Stimulated activated CD4-positive, alpha-beta T cell treated with anti-CD3 and anti-CD28 coated beads, Interleukin-12 subunit alpha, Interleukin-12 subunit beta, amount 100 ng/mL, for 48 hours (primary cell): ENCODE measurements around the gene FAM184B.
A peak's percentile ranks its signal among the peaks of the same experiment; 100 is the strongest.

Experiments
- DNase-seq, 3 donors: peaks; one replicate each; pipeline ENCODE4 v3.0.0-alpha.2; 2020; ENCODE audit warnings: low read depth in 2 of 3, low spot score in 1 of 3

The FAM184B gene

DNA sequence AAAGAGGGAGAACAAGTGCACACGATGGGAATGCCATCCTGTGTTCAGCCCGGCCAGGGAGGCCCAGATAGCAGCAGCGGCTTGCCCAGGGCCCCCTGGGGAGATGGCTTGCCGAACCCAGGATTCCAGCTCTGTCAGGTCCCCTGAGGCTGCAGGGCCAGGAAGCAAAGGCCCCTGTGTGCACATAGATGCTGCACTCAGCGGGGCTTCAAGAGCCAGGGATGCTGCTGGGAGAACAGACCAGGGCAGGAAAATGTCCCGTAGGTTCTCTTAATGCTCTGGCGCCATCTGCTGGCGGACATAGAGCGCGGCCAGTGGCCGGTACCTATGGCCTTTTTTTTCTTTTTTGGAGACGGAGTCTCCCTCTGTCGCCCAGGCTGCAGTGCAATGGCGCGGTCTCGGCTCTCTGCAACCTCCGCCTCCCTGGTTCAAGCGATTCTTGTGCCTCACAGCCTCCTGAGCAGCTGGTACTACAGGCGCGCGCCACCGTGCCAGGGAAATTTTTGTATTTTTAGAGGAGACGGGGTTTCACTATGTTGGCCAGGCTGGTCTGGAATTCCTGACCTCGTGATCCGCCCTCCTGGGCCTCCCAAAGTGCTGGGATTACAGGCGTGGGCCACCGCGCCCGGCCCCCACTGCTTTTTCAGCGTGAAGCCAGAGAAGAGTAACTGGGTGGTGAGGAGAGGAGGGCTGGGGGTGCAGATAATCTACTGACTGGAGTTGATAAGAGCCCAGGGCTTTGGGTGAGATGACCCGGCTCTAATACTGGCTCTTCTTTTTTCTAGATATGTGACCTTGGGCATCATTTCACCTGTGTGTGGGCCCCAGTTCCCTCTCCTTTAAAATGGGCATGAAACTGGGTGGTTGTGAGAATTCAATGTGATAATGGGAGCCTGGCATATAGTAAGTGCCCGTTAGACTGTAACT, 144.5 kb downstream of the FAM184B start:
- peak; percentile 49 to 72 (median 66) for DNase-seq

DNA sequence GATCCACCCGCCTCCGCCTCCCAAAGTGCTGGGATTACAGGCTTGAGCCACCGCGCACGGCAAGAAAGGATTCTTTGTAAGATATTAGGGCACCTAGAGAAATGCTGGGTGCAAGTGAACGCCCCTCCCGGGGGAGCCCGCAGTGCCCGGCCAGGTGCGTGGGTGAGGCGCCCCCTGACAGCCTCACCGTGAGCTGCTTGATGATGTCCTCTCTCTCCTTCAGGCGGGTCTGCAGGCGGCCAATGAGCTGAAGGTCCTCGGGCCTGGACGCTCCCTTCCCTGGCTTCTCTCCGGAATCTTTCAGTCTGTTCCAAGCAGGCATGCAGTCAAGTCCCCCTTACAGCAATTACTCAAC, 145.1 kb downstream of the FAM184B start:
- no peak for DNase-seq

DNA sequence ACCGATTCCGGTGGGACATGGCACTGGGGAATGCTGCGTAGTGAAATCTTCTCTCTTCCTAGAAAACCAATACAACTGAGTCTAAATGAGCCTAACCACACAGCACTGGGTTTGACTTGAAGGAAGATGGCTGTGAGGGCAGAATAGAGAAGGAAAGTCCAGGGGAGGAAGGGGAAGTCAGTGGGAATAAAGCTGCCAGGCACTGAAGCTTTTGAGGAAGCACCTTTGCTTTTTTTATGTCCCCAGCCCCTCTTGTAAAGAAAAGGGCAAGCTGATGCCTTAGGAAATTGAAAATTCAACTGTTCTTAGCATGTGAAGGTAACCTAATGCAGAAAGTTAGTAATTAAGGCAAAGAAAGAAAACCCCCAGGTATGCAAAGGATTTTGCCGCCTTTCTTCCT, 146.4 kb downstream of the FAM184B start:
- no peak for DNase-seq

DNA sequence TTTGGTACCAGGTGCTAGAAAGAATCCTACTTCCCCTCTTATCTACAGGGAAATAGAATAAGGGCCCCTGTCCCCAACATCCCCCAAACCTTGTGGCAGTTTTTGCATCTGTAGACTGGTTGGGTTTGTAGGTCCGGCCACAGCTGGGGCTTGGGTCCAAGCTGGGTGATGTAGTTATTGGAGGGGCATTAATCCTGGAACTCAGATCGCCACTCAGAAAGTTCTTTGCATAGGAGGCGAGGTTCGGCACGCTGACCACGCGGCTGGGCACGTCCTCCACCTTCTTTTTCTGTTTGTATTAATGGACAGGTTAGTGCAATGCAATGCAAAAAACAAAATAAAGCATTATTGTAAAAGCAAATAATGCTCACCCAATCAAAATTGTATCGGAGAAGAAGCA, 147.8 kb downstream of the FAM184B start:
- no peak for DNase-seq

DNA sequence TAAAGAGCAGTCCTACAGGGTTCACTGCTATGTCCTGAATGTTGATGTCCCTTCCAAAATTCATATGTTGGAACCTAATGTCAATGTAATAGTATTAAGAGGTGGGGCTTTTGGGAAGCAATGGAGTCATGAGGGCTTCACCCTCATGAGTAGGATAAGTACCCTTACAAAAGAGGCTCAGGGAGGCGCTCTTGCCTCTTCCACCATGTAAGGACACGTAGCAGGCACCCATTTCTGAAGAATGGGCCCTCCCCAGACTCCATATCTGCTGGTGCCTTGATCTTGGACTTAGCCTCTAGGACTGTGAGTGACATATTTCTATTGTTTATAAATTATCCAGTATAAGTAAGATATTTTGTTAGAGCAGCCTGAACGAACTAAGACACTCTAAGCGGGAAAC, 151.2 kb downstream of the FAM184B start:
- no peak for DNase-seq

DNA sequence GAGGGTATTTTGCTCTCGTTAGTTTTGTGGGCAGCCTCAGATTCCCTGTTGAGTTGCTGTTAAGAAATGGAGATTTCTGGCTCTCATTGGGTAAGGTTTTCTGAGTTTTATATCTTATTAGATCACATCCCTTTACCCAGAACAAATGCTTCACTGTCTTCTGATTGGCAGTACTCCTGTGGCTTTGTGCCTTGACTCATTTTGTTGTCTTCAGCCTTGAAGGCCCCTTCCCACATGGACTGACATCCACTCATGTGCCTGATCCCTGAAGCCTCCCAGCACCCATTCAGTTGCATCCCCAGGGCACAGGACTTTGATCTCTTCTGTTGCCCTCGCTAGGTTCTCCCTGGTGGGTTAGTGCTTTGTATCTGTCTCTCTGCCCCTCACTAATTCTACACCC, 156.6 kb downstream of the FAM184B start:
- DNase-seq: no peak

DNA sequence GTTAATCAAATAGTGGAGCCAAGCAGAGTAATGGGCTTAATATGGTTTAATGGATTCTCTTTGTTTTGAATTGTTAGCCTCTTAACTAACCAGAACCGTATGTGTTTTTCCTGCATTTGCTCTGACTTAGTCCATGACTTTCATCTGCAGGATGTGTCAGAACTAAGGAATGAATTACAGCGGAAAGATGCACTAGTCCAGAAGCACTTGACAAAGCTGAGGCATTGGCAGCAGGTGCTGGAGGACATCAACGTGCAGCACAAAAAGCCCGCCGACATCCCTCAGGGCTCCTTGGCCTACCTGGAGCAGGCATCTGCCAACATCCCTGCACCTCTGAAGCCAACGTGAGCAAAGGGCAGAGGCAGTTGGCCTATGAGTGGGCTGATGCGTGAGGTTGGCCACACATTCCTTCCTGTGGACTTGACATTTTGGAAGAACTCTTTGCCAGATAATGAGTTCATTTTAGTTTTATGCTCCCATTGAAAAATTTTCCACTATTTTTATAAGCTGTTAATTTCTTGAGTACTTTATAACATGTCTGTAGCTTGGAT, 157.9 kb downstream of the FAM184B start:
- no peak for DNase-seq

DNA sequence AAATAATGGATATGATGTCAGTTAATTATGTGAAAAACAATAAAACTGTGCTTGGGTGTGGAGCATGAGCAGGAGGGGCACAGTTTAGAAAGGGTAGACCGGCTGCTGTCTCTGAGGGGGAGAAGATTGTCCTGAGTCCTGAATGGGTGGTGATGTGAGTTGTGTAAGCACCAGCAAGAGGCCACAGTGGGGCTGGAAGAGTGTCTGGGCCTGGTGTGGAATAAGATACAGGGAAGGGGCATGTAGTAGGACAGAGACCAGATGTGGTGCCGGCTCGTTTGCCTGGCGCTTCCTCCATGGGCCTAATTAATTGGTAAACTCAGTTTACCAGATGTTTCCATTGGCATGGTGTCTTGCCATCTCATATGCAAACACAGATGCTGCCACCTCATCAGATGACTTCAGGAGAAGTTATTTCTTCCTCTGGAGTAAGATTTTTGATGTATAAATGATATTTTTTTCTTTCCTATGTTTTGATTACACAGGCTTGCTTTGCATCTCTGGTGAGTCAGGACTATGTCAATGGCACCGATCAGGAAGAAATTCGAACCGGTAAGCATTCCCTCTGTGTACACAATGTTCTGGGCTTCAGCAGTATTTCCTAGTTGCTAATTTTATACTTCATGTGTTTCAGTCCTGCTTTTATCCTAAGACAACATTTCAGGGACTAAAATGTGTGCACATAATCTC, 161.9 kb downstream of the FAM184B start:
- no peak for DNase-seq

DNA sequence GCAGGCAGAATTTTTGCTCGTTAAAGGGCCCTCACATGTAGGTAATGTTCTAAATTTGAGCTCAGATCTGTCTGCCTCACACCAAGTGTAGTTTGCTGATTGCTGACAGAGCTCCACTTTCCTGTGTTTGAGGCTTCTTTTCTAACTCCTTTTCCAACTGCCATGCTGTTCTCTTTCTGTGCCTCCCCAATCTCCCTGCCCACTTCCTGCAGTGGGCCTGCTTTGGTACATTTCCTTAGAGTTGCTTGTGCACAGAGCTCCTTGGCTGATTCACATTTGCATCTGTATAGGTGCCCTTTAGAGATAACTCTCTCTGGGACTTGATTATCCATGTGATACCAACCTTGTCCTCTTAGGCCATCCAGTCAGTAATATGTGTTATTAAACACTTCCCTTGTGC, 162.5 kb downstream of the FAM184B start:
- no peak for DNase-seq

DNA sequence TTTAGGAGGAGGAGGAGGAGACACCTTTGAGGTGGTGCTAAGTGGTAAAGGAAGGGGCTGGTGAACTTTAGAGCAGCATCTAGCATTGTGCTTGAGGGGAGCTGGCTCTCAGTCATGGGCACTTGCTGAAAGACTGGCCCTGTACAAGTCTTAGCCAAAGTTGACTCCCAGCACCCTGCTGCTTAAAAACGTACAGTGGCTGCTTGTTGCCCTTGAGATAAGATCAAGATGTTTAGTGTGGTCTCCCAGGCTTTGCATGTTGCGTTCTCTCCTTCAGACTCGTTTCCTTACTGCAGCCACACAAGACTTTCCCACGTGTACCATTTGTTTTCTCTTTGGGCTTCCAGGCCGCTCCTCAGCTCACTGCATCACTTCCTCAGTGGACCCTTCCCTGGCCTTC, 165.1 kb downstream of the FAM184B start:
- DNase-seq: no peak

DNA sequence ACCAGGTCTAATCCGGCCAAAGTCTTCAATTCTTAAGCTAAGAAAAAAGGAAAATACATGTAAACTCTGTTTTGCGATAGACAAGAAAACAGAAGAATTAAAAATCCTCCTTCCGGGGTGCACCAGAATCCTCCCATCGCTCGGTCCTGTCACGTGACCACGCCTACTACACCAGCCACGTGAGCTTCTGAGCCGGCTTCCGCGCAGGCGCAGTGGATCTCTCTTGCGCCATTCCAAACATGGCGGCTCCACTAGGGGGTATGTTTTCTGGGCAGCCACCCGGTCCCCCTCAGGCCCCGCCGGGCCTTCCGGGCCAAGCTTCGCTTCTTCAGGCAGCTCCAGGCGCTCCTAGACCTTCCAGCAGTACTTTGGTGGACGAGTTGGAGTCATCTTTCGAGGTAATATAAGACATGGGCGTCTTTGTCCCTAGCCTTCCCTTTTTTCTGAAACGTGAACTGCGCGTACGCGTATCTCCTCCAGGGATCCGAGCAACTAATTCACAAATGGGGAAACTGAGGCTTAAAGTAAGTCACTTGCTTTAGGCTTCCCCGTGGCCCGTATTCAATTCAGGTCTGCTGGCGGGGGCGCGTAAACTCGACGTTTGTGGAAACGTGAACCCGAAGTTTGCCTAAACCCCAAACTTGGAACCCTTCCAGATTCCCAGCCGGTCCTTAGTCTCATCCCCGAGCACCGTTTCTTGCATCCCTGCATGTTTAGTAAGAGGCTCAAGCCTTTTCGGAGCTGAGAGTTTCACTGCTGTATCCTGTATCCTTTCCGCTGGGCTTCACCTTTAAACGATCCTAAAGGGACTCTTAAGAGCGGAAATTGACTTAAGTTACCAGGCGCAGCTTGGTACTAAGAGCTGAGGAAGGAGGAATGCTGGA, 166.8 kb downstream of the FAM184B start, which contains the start of gene MED28:
TSS of gene MED28 (plus strand) at position 226 of the 884 bp plus-strand sequence. CDS start at position 240, 14 bp downstream.
- peak; percentile 92 to 93 (median 92) for DNase-seq

DNA sequence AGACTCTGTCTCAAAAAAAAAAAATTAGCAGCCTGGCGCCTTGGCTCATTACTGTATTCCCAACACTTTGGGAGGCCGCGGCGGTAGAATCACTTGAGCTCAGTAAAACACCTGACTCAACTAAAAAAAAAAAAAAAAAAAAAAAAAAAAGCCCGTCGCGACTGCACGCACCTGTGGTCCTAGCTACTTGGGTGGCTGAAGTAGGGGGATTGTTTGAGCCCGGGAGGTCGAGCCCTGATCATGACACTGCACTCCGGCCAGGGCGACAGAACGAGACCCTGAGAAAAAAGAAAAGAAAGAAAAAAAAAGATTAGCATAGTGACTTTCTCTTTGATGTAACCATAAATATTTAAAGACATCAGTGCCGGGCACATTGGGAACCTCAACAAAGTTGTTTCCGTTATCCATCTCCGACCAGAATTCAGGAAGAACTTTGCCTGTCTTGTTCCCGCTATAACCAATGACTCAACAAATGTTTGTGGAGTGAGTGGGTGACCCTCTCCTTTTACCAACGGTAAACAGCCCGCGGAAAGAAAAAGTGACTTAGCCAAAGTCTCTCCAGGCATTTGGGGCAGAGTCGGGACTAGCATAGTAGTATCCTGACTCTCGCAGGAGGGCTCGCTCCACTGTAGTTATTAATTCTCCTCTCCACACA, 167.5 kb downstream of the FAM184B start:
- DNase-seq: peak in 1 of 3 donors; percentile 4

DNA sequence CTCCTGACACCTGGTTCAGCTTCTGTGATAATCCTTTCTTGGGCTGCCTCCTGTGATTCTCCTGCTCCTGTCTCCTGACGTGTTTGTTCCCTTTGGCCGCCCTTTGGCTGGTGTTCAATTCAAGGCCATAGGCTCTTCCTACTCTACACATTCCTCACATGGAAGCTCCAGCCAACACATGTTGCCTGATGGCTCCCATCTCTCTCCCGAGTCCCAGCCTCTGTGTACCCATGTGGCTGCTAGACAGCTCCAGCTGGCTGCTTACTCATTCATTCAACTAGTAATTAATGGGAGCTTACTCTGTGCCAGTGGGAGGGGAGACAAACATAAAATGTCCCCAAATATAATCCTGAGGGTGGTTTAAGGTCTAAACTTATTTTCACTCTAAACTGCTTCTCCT, 176.2 kb downstream of the FAM184B start:
- DNase-seq: no peak

DNA sequence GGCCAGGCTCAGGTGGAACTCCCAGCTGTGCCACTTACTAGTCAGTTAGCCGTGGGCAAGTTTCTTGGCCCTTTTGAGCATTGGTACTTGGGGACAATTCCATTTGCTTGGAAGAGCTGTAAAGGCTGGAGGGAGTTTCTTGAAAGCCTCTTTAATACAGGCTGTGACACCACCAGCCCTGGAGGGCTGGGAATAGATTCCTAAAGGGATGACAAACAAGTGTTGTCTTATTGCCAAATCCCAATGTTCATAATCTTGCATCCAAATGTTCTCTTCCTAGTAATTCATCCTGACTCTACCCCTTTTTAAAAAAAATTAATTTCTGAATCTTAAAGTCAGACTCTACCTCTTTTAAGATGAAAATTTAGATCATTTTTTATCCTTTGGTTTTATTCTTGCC, 181.6 kb downstream of the FAM184B start:
- DNase-seq: no peak

DNA sequence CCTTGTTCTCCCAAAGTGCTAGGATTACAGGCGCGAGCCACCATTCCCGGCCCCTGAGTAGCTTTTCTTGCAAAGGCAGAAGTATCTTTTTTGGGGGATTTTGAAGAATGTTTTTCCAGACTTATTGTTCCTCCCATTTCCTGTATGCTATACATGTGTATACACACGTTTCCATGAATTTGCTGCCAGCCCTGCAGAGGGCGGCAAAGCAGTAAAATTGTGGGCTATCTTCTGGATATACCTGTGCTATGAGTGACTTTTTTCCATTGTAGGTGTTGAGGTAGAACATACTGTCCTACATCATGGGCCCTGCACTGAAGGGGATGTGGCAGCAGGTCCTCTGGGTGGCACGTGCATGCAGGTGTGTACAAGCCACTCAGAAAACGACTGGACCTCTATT, 183.9 kb downstream of the FAM184B start:
- no peak for DNase-seq

DNA sequence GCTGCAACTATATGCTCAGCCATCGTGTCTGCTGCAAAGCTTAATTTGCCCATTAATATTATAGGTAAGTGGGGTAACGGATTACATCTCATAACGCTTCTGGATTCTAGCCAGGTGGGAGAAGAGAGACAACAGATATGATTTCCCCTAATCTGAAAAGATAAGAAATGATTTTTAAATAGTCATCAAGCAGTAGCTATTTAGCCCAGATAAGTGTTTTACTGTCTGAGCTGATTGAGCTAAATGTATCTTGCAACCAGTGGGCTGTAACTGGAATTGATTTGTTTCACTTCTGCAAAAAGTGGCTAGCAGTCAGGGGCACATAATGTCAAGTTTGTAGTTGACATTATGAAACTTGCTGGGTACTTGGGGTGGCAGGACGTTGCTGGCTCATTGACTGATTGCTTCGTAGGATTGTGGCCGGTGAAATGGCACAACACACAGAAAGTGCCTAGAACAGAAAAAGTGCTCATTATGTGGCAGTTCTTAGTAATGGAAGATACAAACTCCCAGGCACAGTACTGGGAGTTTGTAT, 185.9 kb downstream of the FAM184B start:
- no peak for DNase-seq

DNA sequence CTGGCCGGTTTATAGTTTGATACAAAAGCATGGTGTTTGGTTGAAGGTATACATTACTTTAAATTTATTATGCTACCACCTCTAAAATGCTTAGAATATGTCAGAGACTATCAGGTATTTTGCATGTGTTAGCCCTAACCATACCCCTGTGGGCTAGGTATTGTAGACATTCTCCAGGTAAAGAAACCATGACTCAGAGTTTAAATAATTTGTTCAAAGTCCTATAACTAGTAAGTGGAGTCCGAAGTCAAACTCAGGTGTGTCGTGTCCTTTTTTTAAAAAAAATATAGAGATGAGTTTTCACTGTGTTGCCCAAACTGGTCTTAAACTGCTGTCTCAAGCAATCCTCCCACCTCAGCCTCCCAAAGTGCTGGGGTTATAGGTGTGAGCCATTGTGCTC, 192.1 kb downstream of the FAM184B start:
- DNase-seq: no peak

DNA sequence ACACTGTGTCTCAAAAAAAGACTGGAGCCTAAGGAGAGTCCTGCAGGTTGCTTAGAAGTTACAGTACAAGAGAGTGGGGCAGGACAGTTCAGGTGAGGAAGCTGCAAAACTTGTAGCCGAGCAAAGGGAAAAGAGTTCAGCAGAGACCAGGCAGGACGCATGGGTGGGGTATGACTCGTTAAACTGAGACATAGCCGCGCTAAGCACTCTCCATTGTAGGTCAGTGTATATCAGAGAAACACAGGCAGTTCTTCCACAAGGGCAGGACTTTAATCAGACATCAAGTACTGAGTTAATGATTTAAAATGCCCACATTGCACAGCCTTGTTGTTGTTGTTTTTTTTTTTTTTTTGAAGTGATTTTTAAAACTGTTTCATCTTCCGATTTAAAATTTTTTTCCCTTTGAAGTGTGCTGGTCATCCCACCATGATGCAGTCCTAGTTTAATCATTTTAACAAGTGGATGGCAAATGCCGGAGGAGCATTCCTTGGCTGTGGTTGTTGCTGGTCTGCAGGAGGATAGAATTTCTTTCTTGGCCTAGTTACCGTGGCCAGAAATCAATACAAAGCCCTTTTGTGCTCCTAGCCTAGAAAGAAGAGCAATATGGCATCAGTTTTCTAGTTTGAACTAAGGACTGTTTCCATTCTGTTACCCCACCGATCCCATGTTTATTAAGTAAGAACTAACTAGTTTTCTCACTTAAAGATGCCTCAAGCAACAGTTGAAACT, 194.2 kb downstream of the FAM184B start:
- no peak for DNase-seq

DNA sequence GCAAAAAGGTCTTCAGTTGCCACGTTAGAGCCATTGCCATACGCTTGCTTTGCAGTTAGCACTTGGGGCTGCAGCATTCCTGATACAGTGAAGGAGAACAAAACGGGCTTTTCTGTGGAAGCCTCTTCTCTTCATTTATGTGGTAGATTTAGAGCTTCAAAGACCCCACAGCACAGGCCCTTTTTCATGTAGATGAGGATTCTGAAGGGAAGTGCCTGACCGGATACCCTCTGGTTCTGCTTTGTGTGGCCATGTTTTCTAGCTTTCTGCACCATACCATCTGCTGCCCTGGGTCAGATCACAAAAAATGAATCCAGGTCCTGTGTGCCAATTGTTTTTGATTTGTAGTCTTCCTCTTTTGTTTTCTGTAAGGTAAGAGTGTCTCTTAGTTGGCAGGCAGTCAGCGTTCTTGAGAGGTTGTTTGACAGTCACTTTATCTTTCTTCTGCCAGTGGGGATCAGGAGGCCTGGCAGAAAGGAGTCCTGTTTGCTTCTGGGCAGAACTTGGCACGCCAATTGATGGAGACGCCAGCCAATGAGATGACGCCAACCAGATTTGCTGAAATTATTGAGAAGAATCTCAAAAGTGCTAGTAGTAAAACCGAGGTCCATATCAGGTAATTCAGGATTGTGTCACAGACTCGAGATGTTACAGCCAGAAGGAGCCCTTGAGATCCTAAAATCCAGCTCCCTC, 196.8 kb downstream of the FAM184B start:
- no peak for DNase-seq
